ENCODE data around the gene RPS6KL1. TPM values are rescaled to one million over a fixed set of nuclear protein-coding genes. Genes with fewer than 3 reads are reported as not detected.

RPS6KL1 gene
- total RNA-seq, 1 experiment from 2014 or later = 4.2 TPM

DNA sequence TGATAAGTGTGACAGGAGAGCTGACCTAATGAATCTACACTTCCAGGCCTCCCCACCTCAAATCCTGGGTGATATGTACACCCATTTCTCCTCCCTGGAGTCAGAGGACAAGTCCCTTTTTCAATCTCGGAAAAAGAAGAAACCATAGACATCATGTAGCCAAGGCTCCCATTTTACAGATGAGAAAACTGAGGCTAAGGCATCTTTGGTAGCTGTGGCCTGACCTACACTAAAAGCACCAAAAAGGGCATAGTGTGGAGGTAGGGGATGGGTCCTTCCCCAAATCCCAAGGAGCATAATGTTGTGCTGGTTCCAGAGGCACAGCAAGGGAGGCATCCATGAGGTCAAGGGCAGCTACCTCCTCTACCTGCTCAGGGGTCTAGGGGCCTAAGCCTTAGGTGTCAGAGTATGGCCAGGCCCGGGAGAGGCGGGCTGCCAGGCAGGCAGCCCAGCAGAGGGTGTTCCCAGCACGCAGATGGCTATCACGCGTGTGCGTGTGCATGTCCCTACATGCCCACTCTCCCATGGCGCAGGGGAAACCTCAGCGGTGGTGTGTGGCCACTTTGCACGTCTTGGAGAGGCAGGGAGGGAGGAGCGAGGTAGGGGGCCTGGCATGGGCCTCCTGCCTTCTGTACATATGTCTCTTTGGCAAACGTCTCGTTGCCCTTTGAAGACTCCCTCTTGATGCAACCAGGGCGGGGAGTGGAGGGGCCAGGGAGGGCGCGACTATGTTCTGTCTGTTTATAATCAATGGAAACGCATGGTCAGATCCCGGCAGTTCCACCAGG lies 29.8 kb upstream of the RPS6KL1 start:
- Histone ChIP-seq H3K36me3 (ENCODE audit: low read depth) (no peaks in the 10 kb centered on the region), H3K27me3 (ENCODE audit: insufficient read depth, low read depth) (peaks cover 5% of the 10 kb centered on the region; the same call in 1 of the 2 replicates), H3K9me3 (ENCODE audit: insufficient read depth, low read depth) (no peaks in the 10 kb centered on the region), H3K4me1 (replicated peaks; ENCODE audit: insufficient read depth) (peaks cover 5% of the 10 kb centered on the region; the same call in 1 of the 2 replicates), H3K79me2 (ENCODE audit: low read depth) (no peaks in the 10 kb centered on the region), H3K9me2 (ENCODE audit: insufficient read depth) (no peaks in the 10 kb centered on the region), H3K4me3 (no peak overlapping the region), H3F3A (ENCODE audit: insufficient read depth, low read depth) (no peaks in the 10 kb centered on the region), H3K4me2 (no peak overlapping the region), H2AFZ (no peak overlapping the region), H3K27ac (no peak overlapping the region), H4K20me1 (ENCODE audit: insufficient read depth) (no peaks in the 10 kb centered on the region)
- BruUV-seq (replicated peaks) = no TSS peak
- CTCF ChIA-PET = interaction anchor here (1.4 kb wide), 1 partner anchor 8 kb away, joined by 5 read pairs; no protein-coding TSS in a partner anchor
- POLR2A ChIA-PET (ENCODE audit: unreplicated experiment) = no interaction called here
- TF ChIP-seq, protein P1, sequence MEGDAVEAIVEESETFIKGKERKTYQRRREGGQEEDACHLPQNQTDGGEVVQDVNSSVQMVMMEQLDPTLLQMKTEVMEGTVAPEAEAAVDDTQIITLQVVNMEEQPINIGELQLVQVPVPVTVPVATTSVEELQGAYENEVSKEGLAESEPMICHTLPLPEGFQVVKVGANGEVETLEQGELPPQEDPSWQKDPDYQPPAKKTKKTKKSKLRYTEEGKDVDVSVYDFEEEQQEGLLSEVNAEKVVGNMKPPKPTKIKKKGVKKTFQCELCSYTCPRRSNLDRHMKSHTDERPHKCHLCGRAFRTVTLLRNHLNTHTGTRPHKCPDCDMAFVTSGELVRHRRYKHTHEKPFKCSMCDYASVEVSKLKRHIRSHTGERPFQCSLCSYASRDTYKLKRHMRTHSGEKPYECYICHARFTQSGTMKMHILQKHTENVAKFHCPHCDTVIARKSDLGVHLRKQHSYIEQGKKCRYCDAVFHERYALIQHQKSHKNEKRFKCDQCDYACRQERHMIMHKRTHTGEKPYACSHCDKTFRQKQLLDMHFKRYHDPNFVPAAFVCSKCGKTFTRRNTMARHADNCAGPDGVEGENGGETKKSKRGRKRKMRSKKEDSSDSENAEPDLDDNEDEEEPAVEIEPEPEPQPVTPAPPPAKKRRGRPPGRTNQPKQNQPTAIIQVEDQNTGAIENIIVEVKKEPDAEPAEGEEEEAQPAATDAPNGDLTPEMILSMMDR (conservative IDR thresholded peaks at IDR 0.05) = no peak
- no peak for TF ChIP-seq EZH2 (IDR thresholded peaks at IDR 0.05; ENCODE audit: low read depth)
- intact Hi-C loops (cut with micrococcal nuclease; ENCODE audit: unreplicated experiment) = no loop called here
- DNase-seq = no peak

- Histone ChIP-seq H3K79me2 (ENCODE audit: low read depth) (no peaks in the 10 kb centered on the region), H3K27ac (no peak overlapping the region), H3K4me3 (no peak overlapping the region), H2AFZ (no peak overlapping the region), H3K4me1 (replicated peaks; ENCODE audit: insufficient read depth) (peaks cover 5% of the 10 kb centered on the region; the same call in 1 of the 2 replicates), H3K36me3 (ENCODE audit: low read depth) (no peaks in the 10 kb centered on the region), H4K20me1 (ENCODE audit: insufficient read depth) (no peaks in the 10 kb centered on the region), H3K27me3 (ENCODE audit: insufficient read depth, low read depth) (peaks cover 5% of the 10 kb centered on the region; the same call in 1 of the 2 replicates), H3K4me2 (no peak overlapping the region), H3F3A (ENCODE audit: insufficient read depth, low read depth) (no peaks in the 10 kb centered on the region), H3K9me2 (ENCODE audit: insufficient read depth) (no peaks in the 10 kb centered on the region), H3K9me3 (ENCODE audit: insufficient read depth, low read depth) (no peaks in the 10 kb centered on the region)
- intact Hi-C loops (cut with micrococcal nuclease; ENCODE audit: unreplicated experiment) = no loop called here
- ChIA-PET CTCF (interaction anchor here (0.5 kb wide), 1 partner anchor 74 kb away, joined by 9 read pairs; no protein-coding TSS in a partner anchor), POLR2A (ENCODE audit: unreplicated experiment) (no interaction called here)
- DNase-seq = no peak
- no TSS peak for BruUV-seq (replicated peaks)
- no peak for TF ChIP-seq EZH2 (IDR thresholded peaks at IDR 0.05; ENCODE audit: low read depth)
- TF ChIP-seq, protein P1 (conservative IDR thresholded peaks at IDR 0.05) = no peak
These were observed 29.2 kb upstream of the RPS6KL1 start for GRCh38 chr14:74952180-74952665.

GRCh38 chr14:74951443-74952179 lies 28.6 kb upstream of the RPS6KL1 start:
- no peak for DNase-seq
- no peaks in the 10 kb centered on the region for H3K79me2 ChIP-seq (ENCODE audit: low read depth)
- no peaks in the 10 kb centered on the region for H3K36me3 ChIP-seq (ENCODE audit: low read depth)
- H3K27me3 ChIP-seq (ENCODE audit: insufficient read depth, low read depth) = peaks cover 5% of the 10 kb centered on the region; the same call in 1 of the 2 replicates
- ChIA-PET CTCF (interaction anchor here (0.5 to 0.7 kb wide), 2 partner anchors 53 to 74 kb away, joined by 4 to 9 read pairs; no protein-coding TSS in a partner anchor), POLR2A (ENCODE audit: unreplicated experiment) (interaction anchor here (0.6 kb wide), 1 partner anchor 183 kb away, joined by 3 read pairs; no protein-coding TSS in a partner anchor)
- H3F3A ChIP-seq (ENCODE audit: insufficient read depth, low read depth) = no peaks in the 10 kb centered on the region
- intact Hi-C loops (cut with micrococcal nuclease; ENCODE audit: unreplicated experiment) = no loop called here
- no peak overlapping the region for H3K4me3 ChIP-seq
- H2AFZ ChIP-seq = no peak overlapping the region
- H4K20me1 ChIP-seq (ENCODE audit: insufficient read depth) = no peaks in the 10 kb centered on the region
- H3K9me3 ChIP-seq (ENCODE audit: insufficient read depth, low read depth) = no peaks in the 10 kb centered on the region
- TF ChIP-seq, protein P1 (conservative IDR thresholded peaks at IDR 0.05) = no peak
- TF ChIP-seq EZH2 (IDR thresholded peaks at IDR 0.05; ENCODE audit: low read depth) = no peak
- no peaks in the 10 kb centered on the region for H3K9me2 ChIP-seq (ENCODE audit: insufficient read depth)
- H3K4me2 ChIP-seq = no peak overlapping the region
- H3K27ac ChIP-seq = no peak overlapping the region
- H3K4me1 ChIP-seq (replicated peaks; ENCODE audit: insufficient read depth) = peaks cover 5% of the 10 kb centered on the region; the same call in 1 of the 2 replicates
- BruUV-seq (replicated peaks) = no TSS peak

Measured in PC-9 (cell line).